Uterus (tissue), 4 donors: ENCODE results near the gene NPHP4. TPM values are rescaled to one million over a fixed set of nuclear protein-coding genes. Genes with fewer than 3 reads are reported as not detected.

Source experiments
- DNase-seq, 2 donors: peaks; one replicate each; pipeline ENCODE4 v3.0.0-alpha.2; 2019 to 2020
- H3K27ac ChIP-seq, 2 donors: fragments of 200-600 bp; sonication (generic); 1 replicate in 1 of 2; 2 replicates in 1 of 2; pipeline ENCODE4 v1.5.1; 2016 to 2018
- H3K27me3 ChIP-seq, 2 donors: fragments of 200-600 bp; sonication (generic); one replicate each; pipeline ENCODE4 v1.5.1; 2018 to 2019; ENCODE audit warnings: control low read depth in 1 of 2
- H3K36me3 ChIP-seq, 2 donors: fragments of 200-600 bp; sonication (generic); one replicate each; pipeline ENCODE4 v1.5.1; 2019; ENCODE audit warnings: control low read depth in 1 of 2
- H3K4me1 ChIP-seq, 2 donors: fragments of 200-600 bp; sonication (generic); one replicate each; pipeline ENCODE4 v1.5.1; 2018 to 2019; ENCODE audit warnings: control low read depth in 1 of 2
- H3K4me3 ChIP-seq, 2 donors: fragments of 200-600 bp; sonication (generic); 1 replicate in 1 of 2; 2 replicates in 1 of 2; pipeline ENCODE4 v1.5.1; 2018 to 2019; ENCODE audit warnings: mild to moderate bottlenecking in 1 of 2
- H3K9me3 ChIP-seq, 2 donors: fragments of 200-600 bp; sonication (generic); one replicate each; pipeline ENCODE4 v1.5.1; 2019; ENCODE audit warnings: control low read depth in 1 of 2
- CTCF ChIP-seq, 4 experiments: fragments of 200-600 bp in 2 of 4; fragments of 450-650 bp in 2 of 4; sonication (generic) in 2 of 4; IDR thresholded peaks; one replicate each; pipeline ENCODE4 v1.5.1; 2016 to 2019; ENCODE audit warnings: antibody characterized with exemption in 4 of 4, mild to moderate bottlenecking in 2 of 4, moderate library complexity in 1 of 4
- POLR2A ChIP-seq, 2 donors: fragments of 450-650 bp; IDR thresholded peaks; one replicate each; pipeline ENCODE4 v1.6.1; 2016; ENCODE audit warnings: antibody characterized with exemption in 2 of 2, mild to moderate bottlenecking in 1 of 2, moderate library complexity in 1 of 2
- intact Hi-C: fragments of 100-400 bp; cut with DNase I; formaldehyde crosslinking; loops from one replicate; pipeline ENCODE4 v1.15.1; 2023; ENCODE audit warnings: low total_unique reads
- total RNA-seq, 4 donors: library from RNA; depleted of rRNA in 3 of 4; stranded (reverse); fragments of >200 nt in 3 of 4; gene quantifications; one replicate each; pipeline versions ENCODE4 v1.1.0 to v1.2.4, GENCODE V29; 2014 to 2023
- donor health status: DM: yes; HTN: yes; CAD: no.

The NPHP4 gene
- total RNA-seq, 4 donors from 2014 or later = 1.3 to 16.2 (median 7.0) TPM

DNA sequence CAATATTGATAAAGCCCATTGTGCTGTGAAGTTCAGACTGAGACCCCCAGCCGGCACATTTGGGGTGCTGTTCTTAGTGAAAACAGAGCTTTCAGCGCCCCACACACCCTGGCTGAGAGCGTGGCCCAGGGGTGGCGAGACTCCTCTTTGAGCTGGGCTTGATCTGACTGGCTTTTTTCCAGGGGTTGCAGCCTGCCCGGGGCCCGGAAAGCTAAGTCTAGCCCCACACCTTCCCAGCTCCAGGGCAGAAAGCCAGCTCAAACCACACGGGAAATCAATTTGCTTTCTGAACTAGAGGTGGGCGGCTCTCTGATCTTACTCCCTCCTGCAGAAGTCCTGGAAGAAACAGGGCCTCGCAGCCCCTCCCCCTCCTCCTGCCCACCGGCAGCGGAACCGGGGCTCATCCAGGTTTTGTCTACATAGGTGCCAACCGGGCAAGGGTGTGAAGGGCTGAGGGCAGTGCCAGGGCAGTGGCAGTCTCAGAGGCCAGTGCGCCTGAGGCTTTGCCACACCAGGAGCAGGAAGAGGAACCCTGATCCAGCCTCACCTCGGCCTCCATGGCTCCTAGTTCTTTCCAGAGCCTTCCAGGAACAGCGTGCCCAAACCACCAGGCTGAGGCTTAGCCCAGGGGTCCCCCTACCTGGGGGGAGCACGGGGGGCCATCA is 155.3 kb downstream of the NPHP4 start:
- DNase-seq = no peak
- Histone ChIP-seq H3K9me3 (no peaks in the 10 kb centered on the region), H3K27ac (no peak overlapping the region), H3K4me1 (no peaks in the 10 kb centered on the region), H3K4me3 (no peak overlapping the region), H3K27me3 (peaks cover 0 to under 1% of the 10 kb centered on the region in 2 donors), H3K36me3 (no peaks in the 10 kb centered on the region)
- TF ChIP-seq POLR2A (IDR thresholded peaks at IDR 0.05) (no peak), CTCF (IDR thresholded peaks at IDR 0.05) (no peak)
- intact Hi-C loops = no loop called here

DNA sequence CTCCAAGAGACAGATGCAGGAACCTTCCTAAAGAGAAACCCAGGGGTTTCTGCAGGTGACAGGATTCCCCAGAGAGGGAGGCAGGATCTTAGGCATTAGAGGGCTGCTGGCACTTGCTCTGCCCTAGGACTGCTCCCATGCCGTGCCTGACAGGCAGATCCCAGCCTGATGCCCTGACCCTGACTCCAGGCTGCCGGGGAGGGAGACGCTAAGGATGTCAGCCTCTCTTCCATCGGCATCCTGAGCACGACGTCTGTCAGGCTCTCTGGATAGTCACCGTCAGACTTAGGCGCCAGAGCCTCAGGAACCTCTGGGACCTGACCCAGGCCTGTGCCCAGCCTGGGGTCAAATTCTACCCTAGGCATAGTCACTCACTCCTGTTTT is 157.1 kb downstream of the NPHP4 start:
- Histone ChIP-seq H3K9me3 (no peaks in the 10 kb centered on the region), H3K4me3 (no peak overlapping the region), H3K4me1 (no peaks in the 10 kb centered on the region), H3K27ac (no peak overlapping the region), H3K27me3 (peaks cover 0 to 3% of the 10 kb centered on the region in 2 donors), H3K36me3 (no peaks in the 10 kb centered on the region)
- no peak for DNase-seq
- TF ChIP-seq POLR2A (IDR thresholded peaks at IDR 0.05) (no peak), CTCF (IDR thresholded peaks at IDR 0.05) (no peak)
- intact Hi-C loops = no loop called here

- Histone ChIP-seq H3K36me3 (no peaks in the 10 kb centered on the region), H3K9me3 (no peaks in the 10 kb centered on the region), H3K4me3 (no peak overlapping the region), H3K27me3 (peaks cover 0 to 3% of the 10 kb centered on the region in 2 donors), H3K27ac (no peak overlapping the region), H3K4me1 (no peaks in the 10 kb centered on the region)
- TF ChIP-seq POLR2A (IDR thresholded peaks at IDR 0.05) (no peak), CTCF (IDR thresholded peaks at IDR 0.05) (no peak)
- DNase-seq = no peak
- intact Hi-C loops = no loop called here
Measured at GRCh38 chr1:5834477-5835178, 157.6 kb downstream of the NPHP4 start.

- DNase-seq = no peak
- no peaks in the 10 kb centered on the region for H3K9me3 ChIP-seq
- no peaks in the 10 kb centered on the region for H3K4me1 ChIP-seq
- intact Hi-C loops = no loop called here
- peaks cover 0 to 3% of the 10 kb centered on the region in 2 donors for H3K27me3 ChIP-seq
- no peak overlapping the region for H3K27ac ChIP-seq
- H3K36me3 ChIP-seq = no peaks in the 10 kb centered on the region
- TF ChIP-seq CTCF (IDR thresholded peaks at IDR 0.05) (no peak), POLR2A (IDR thresholded peaks at IDR 0.05) (no peak)
- no peak overlapping the region for H3K4me3 ChIP-seq
Measured at GRCh38 chr1:5833911-5834310, 158.3 kb downstream of the NPHP4 start.
